A549 (cell line): ENCODE measurements around the gene LRRC3C. TPM values are rescaled to one million over a fixed set of nuclear protein-coding genes. Genes with fewer than 3 reads are reported as not detected.

Source experiments
- ATAC-seq, 2 experiments: fragments of 200-7000 bp in 1 of 2; fragments of >200 bp in 1 of 2; cut with Nextera tagmentation in 1 of 2; cut with Tn5 transposase in 1 of 2; 3 replicates each; pipeline versions ENCODE4 v1.8.0 to v1.9.1; 2018 to 2020; ENCODE audit warnings: mild to moderate bottlenecking in 1 of 2, moderate library complexity in 1 of 2
- CTCF ChIA-PET: fragments of 300-600 bp; sonication (Branson Sonifier 250); formaldehyde crosslinking; extraction: SDS; loops from one replicate; lab custom pipeline; 2021; ENCODE audit warnings: antibody characterized with exemption, inconsistent platforms; lab: Yijun Ruan, JAX
- POLR2A ChIA-PET: fragments of 350-600 bp; formaldehyde crosslinking; extraction: SDS; loops from one replicate; lab custom pipeline; 2021; ENCODE audit warnings: antibody characterized with exemption, inconsistent platforms; lab: Yijun Ruan, JAX
- DNase-seq, 2 experiments: peaks; one replicate each; pipeline versions ENCODE4 v3.0.0 to v3.0.0-alpha.2; 2011 to 2016; ENCODE audit warnings: low read depth in 1 of 2, low spot score in 1 of 2
- FAIRE-seq: peaks from 2 replicates; lab custom pipeline; 2011; peaks lifted over from hg19 to GRCh38; lab: Jason Lieb, UNC
- H3K27ac ChIP-seq, 2 experiments: fragments of >200 bp; sonication (Bioruptor Twin); formaldehyde crosslinking; 3 replicates each; pipeline ENCODE4 v1.5.1; 2016 to 2017
- H3K4me1 ChIP-seq: fragments of >200 bp; sonication (Bioruptor Twin); formaldehyde crosslinking; 3 replicates; pipeline ENCODE4 v1.6.1; 2016
- H3K4me2 ChIP-seq: fragments of >200 bp; sonication (Bioruptor Twin); formaldehyde crosslinking; 3 replicates; pipeline ENCODE4 v1.6.1; 2016
- H3K4me3 ChIP-seq: fragments of >200 bp; sonication (Bioruptor Twin); formaldehyde crosslinking; 3 replicates; pipeline ENCODE4 v1.5.1; 2016
- H3K9me3 ChIP-seq: fragments of >200 bp; sonication (Bioruptor Twin); formaldehyde crosslinking; 3 replicates; pipeline ENCODE4 v1.6.1; 2016
- ATOH8 ChIP-seq: fragments of 250-450 bp; sonication (Bioruptor Pico); IDR thresholded peaks from 2 replicates; pipeline ENCODE4 v1.5.0; 2020; ENCODE audit warnings: low read depth, mild to moderate bottlenecking, moderate library complexity
- BCL3 ChIP-seq: fragments of >200 bp; sonication (Bioruptor Twin); formaldehyde crosslinking; IDR thresholded peaks from 3 replicates; pipeline ENCODE4 v1.6.1; 2016
- BHLHE40 ChIP-seq: IDR thresholded peaks from 2 replicates; pipeline ENCODE4 v1.6.1; 2012; ENCODE audit warnings: low read depth, low read length, inconsistent platforms
- CEBPB ChIP-seq, 2 experiments: fragments of >200 bp in 1 of 2; sonication (Bioruptor Twin) in 1 of 2; formaldehyde crosslinking in 1 of 2; IDR thresholded peaks; 2 replicates each; pipeline ENCODE4 v1.6.1; 2012 to 2016
- CHD2 ChIP-seq: fragments of 150-350 bp; IDR thresholded peaks from 2 replicates; pipeline ENCODE4 v1.6.1; 2014; ENCODE audit warnings: low read length; ENCODE audit not compliant: partially characterized antibody
- ELK1 ChIP-seq: fragments of 150-350 bp; IDR thresholded peaks from 2 replicates; pipeline ENCODE4 v1.6.1; 2014; ENCODE audit warnings: low read depth, mild to moderate bottlenecking, low read length
- EP300 ChIP-seq, 2 experiments: fragments of >200 bp; sonication (Bioruptor Twin); formaldehyde crosslinking; IDR thresholded peaks; 2 replicates in 1 of 2; 3 replicates in 1 of 2; pipeline ENCODE4 v1.6.1; 2016 to 2017
- FOSB ChIP-seq: fragments of 250-450 bp; sonication (Bioruptor Pico); IDR thresholded peaks from 2 replicates; pipeline ENCODE4 v1.5.0; 2020; ENCODE audit warnings: mild to moderate bottlenecking, moderate library complexity
- FOSL2 ChIP-seq, 2 experiments: fragments of 450-650 bp in 1 of 2; fragments of >200 bp in 1 of 2; sonication (Bioruptor Twin) in 1 of 2; formaldehyde crosslinking; IDR thresholded peaks; 2 replicates each; pipeline versions ENCODE4 v1.5.0 to v1.6.1; 2016 to 2020; ENCODE audit warnings: mild to moderate bottlenecking in 1 of 2, moderate library complexity in 1 of 2
- JUN ChIP-seq, 2 experiments: fragments of >200 bp; sonication (Bioruptor Twin); formaldehyde crosslinking; IDR thresholded peaks; 2 replicates in 1 of 2; 3 replicates in 1 of 2; pipeline ENCODE4 v1.6.1; 2016 to 2017
- PBX3 ChIP-seq: IDR thresholded peaks from 2 replicates; pipeline ENCODE4 v1.6.1; 2012
- PHF8 ChIP-seq: fragments of 200-600 bp; sonication (generic); IDR thresholded peaks from 2 replicates; pipeline ENCODE4 v1.6.1; 2016; ENCODE audit warnings: low read depth, mild to moderate bottlenecking, antibody characterized with exemption, moderate library complexity, borderline replicate concordance
- RARB ChIP-seq: fragments of 250-450 bp; sonication (Bioruptor Pico); IDR thresholded peaks from 2 replicates; pipeline ENCODE4 v1.8.0; 2021; ENCODE audit warnings: mild to moderate bottlenecking, moderate library complexity
- RCOR1 ChIP-seq: fragments of 150-350 bp; IDR thresholded peaks from 2 replicates; pipeline ENCODE4 v1.6.1; 2014; ENCODE audit warnings: antibody characterized with exemption, low read length, low read depth
- REST ChIP-seq: fragments of 200-600 bp; sonication (generic); IDR thresholded peaks from 2 replicates; pipeline ENCODE4 v1.6.1; 2016; ENCODE audit warnings: antibody characterized with exemption, mild to moderate bottlenecking, moderate library complexity
- SREBF2 ChIP-seq: fragments of 450-650 bp; IDR thresholded peaks from 2 replicates; pipeline ENCODE4 v1.6.1; 2014; ENCODE audit warnings: mild to moderate bottlenecking, moderate library complexity
- TP53 ChIP-seq: fragments of 250-450 bp; sonication (Bioruptor Pico); IDR thresholded peaks from 2 replicates; pipeline ENCODE4 v1.5.0; 2021; ENCODE audit warnings: mild to moderate bottlenecking, moderate library complexity
- USF2 ChIP-seq: fragments of 450-650 bp; IDR thresholded peaks from 2 replicates; pipeline ENCODE4 v1.6.1; 2014; ENCODE audit warnings: antibody characterized with exemption
- ZC3H11A ChIP-seq: fragments of 450-650 bp; IDR thresholded peaks from 2 replicates; pipeline ENCODE4 v1.6.1; 2014; ENCODE audit warnings: antibody characterized with exemption, mild to moderate bottlenecking
- ZNF302 ChIP-seq: fragments of 250-450 bp; sonication (Bioruptor Pico); IDR thresholded peaks from 2 replicates; pipeline ENCODE4 v1.9.0; 2021; ENCODE audit warnings: inconsistent platforms, mild to moderate bottlenecking, moderate library complexity
- WGBS: methylation state at CpG from one replicate; pipeline ENCODE4 v1.1.6; 2017; ENCODE audit errors: missing lambda C conversion rate; 5-methylcytosine and 5-hydroxymethylcytosine counted together
- polyA plus RNA-seq, 4 experiments: library from polyadenylated mRNA; depleted of rRNA in 3 of 4; stranded (reverse); fragments of >200 nt; fragmentation: RNase III in 1 of 4; extraction: RNeasy Plus Mini Kit Qiagen cat#74134 plus additional on column Dnase treatment in 1 of 4; gene quantifications; 2 replicates in 3 of 4; 3 replicates in 1 of 4; pipeline ENCODE4 v1.2.3, GENCODE V29; 2011 to 2017

Gene LRRC3C
- polyA plus RNA-seq, 2 of the 4 experiments (the other 2 are of a cell fraction), result not detected

GRCh38 chr17:39889200-39889599, 38.3 kb upstream of the LRRC3C start:
- no peak for DNase-seq
- ChIA-PET CTCF (interaction anchor here (1.4 to 2.1 kb wide), 2 partner anchors 8 to 266 kb away, joined by 5 to 7 read pairs; no protein-coding TSS in a partner anchor), POLR2A (no interaction called here)
- Histone ChIP-seq H3K9me3 (no peaks in the 10 kb centered on the region), H3K4me2 (no peak overlapping the region), H3K27ac (no peak overlapping the region), H3K4me1 (no peaks in the 10 kb centered on the region), H3K4me3 (no peak overlapping the region)
- WGBS, result 11% methylated on average over 2 of the region's 2 CpGs
- TF ChIP-seq ZNF302 (CRISPR knock-in tag) (no peak), RARB (CRISPR knock-in tag) (no peak), TP53 (CRISPR knock-in tag) (no peak), CHD2 (no peak), CEBPB (IDR thresholded peaks at IDR 0.05) (no peak), BCL3 (no peak)
- ATAC-seq, result no peak
- peak; percentile 43 for FAIRE-seq

- WGBS, result 32% methylated on average over 3 of the region's 3 CpGs
- H3K4me2 ChIP-seq, result no peak overlapping the region
- no peak overlapping the region for H3K27ac ChIP-seq
- no peak for ATAC-seq
- POLR2A ChIA-PET, result interaction anchor here (0.6 kb wide), 1 partner anchor 94 kb away, joined by 10 read pairs; no protein-coding TSS in a partner anchor
- no peak for TF ChIP-seq CHD2
- no peak for TF ChIP-seq PBX3
- no peak for TF ChIP-seq REST
- TF ChIP-seq FOSB (CRISPR knock-in tag), result no peak
- TF ChIP-seq ZC3H11A, result no peak
- no peak for TF ChIP-seq BHLHE40
- TF ChIP-seq PHF8, result no peak
- no peak for TF ChIP-seq ATOH8
- no peak for TF ChIP-seq SREBF2
- TF ChIP-seq, all 56 proteins: peak for 0
- FAIRE-seq, result no peak
- no peak overlapping the region for H3K4me3 ChIP-seq
- DNase-seq, result no peak
- H3K9me3 ChIP-seq, result no peaks in the 10 kb centered on the region
- H3K4me1 ChIP-seq, result no peaks in the 10 kb centered on the region
- CTCF ChIA-PET, result interaction anchor here (0.6 to 1.4 kb wide), 4 partner anchors 10 to 528 kb away, joined by 3 to 5 read pairs (median 3); no protein-coding TSS in a partner anchor
These were observed 32.7 kb upstream of the LRRC3C start for GRCh38 chr17:39894681-39895376.

- peak; percentile 28 for FAIRE-seq
- Histone ChIP-seq H3K4me2 (no peak overlapping the region), H3K9me3 (no peaks in the 10 kb centered on the region), H3K4me1 (no peaks in the 10 kb centered on the region), H3K27ac (no peak overlapping the region), H3K4me3 (no peak overlapping the region)
- ChIA-PET POLR2A (no interaction called here), CTCF (interaction anchor here (1.8 kb wide), 1 partner anchor 10 kb away, joined by 7 read pairs; no protein-coding TSS in a partner anchor)
- ATAC-seq, result no peak
- 57% methylated on average over 4 of the region's 4 CpGs for WGBS
- no peak for DNase-seq
- TF ChIP-seq FOSL2 (IDR thresholded peaks at IDR 0.05) (no peak), FOSL2 (CRISPR knock-in tag; IDR thresholded peaks at IDR 0.05) (no peak), CHD2 (no peak), USF2 (no peak), RCOR1 (no peak), EP300 (IDR thresholded peaks at IDR 0.05) (no peak), JUN (IDR thresholded peaks at IDR 0.05) (no peak), ATOH8 (no peak), PBX3 (no peak), ZNF302 (CRISPR knock-in tag) (no peak), ELK1 (no peak)
These were observed 29.4 kb upstream of the LRRC3C start for GRCh38 chr17:39898088-39898487.
